ENCODE data around the gene TMED9.

- no peak for TF ChIP-seq EZH2 (IDR thresholded peaks at IDR 0.05; ENCODE audit: borderline replicate concordance, low read length)
- TF ChIP-seq CTCF (IDR thresholded peaks at IDR 0.05; ENCODE audit: low read length): no peak
These were observed 13.1 kb downstream of the TMED9 start for GRCh38 chr5:177605078-177605477.
